ENCODE data around the gene ACOXL.
A peak's percentile ranks its signal among the peaks of the same experiment; 100 is the strongest.

Gene ACOXL

GRCh38 chr2:111117598-111118480 is 385.5 kb downstream of the ACOXL start:
- peak in 3 of 5 experiments; percentile 9 to 25 (median 13) for DNase-seq

- DNase-seq, result no peak
Observed at GRCh38 chr2:111118481-111118980, 386.2 kb downstream of the ACOXL start.

- peak in 3 of 5 experiments; percentile 18 to 35 (median 27) for DNase-seq
Observed at GRCh38 chr2:111118981-111119821, 386.8 kb downstream of the ACOXL start.

- DNase-seq, result peak in 1 of 5 experiments; percentile 2
Observed at GRCh38 chr2:111119822-111120252, 387.5 kb downstream of the ACOXL start.

GRCh38 chr2:111120253-111121027 is 388.1 kb downstream of the ACOXL start, which contains the start of gene BCL2L11:
TSS of gene BCL2L11 (plus strand) at chr2:111120914. CDS start at chr2:111123746, 2,832 bp downstream.
- DNase-seq, result peak; percentile 73 to 86 (median 80)

GRCh38 chr2:111121028-111121827 is 388.9 kb downstream of the ACOXL start:
- peak in 4 of 5 experiments; percentile 27 to 59 (median 38) for DNase-seq

GRCh38 chr2:111121828-111122630 is 389.7 kb downstream of the ACOXL start:
- peak; percentile 60 to 78 (median 68) for DNase-seq

GRCh38 chr2:111122631-111123421 is 390.5 kb downstream of the ACOXL start:
- DNase-seq, result peak in 3 of 5 experiments; percentile 5 to 31 (median 25)

GRCh38 chr2:111123751-111124150 is 391.4 kb downstream of the ACOXL start:
- DNase-seq, result no peak

GRCh38 chr2:111126581-111126980 is 394.2 kb downstream of the ACOXL start:
- no peak for DNase-seq

- DNase-seq, result no peak
Observed at GRCh38 chr2:111127351-111127750, 395.0 kb downstream of the ACOXL start.

- no peak for DNase-seq
Observed at GRCh38 chr2:111128096-111128495, 395.7 kb downstream of the ACOXL start.

- no peak for DNase-seq
Observed at GRCh38 chr2:111133603-111134002, 401.2 kb downstream of the ACOXL start.

GRCh38 chr2:111134055-111134454 is 401.7 kb downstream of the ACOXL start:
- no peak for DNase-seq

GRCh38 chr2:111135237-111135909 is 403.0 kb downstream of the ACOXL start:
- DNase-seq, result no peak

GRCh38 chr2:111135910-111136297 is 403.5 kb downstream of the ACOXL start:
- no peak for DNase-seq

GRCh38 chr2:111138839-111139238 is 406.5 kb downstream of the ACOXL start:
- no peak for DNase-seq

GRCh38 chr2:111139637-111140317 is 407.4 kb downstream of the ACOXL start:
- no peak for DNase-seq
